ENCODE results near the gene KIF16B. TPM values are rescaled to one million over a fixed set of nuclear protein-coding genes. Genes with fewer than 3 reads are reported as not detected.

The KIF16B gene
- total and polyA plus RNA-seq, 2 of the 8 experiments (the other 6 are each of a cell fraction or from before 2014, with no cell fraction given) = 3.0 to 9.2 TPM

- FAIRE-seq (no peak), DNase-seq (ENCODE audit: low read depth in 1 of 2, low spot score in 2 of 2) (no peak)
- WGBS, 2 experiments (ENCODE audit: extremely low coverage in 1 of 2, insufficient coverage in 1 of 2, insufficient read length in 1 of 2, insufficient replicate concordance in 2 of 2, low coverage in 1 of 2, low lambda C conversion rate in 2 of 2, missing lambda C conversion rate in 1 of 2) = 94% methylated on average over 9 of the region's 9 CpGs; no CpG with 5 or more reads in 1 of the 2 experiments
- no peak for TF ChIP-seq MAX (IDR thresholded peaks at IDR 0.05)
- TF ChIP-seq CHD1 (IDR thresholded peaks at IDR 0.05; ENCODE audit: low read depth, low read length) = no peak
- no peak for TF ChIP-seq YY1 (IDR thresholded peaks at IDR 0.05; ENCODE audit: low read depth, low read length)
- no peak for TF ChIP-seq E2F6 (IDR thresholded peaks at IDR 0.05)
- no peak for TF ChIP-seq RBBP5 (IDR thresholded peaks at IDR 0.05; ENCODE audit: borderline replicate concordance, low read depth, low read length)
- no peak for TF ChIP-seq GABPA (IDR thresholded peaks at IDR 0.05; ENCODE audit: borderline replicate concordance, insufficient read depth, low read length)
- no peak for TF ChIP-seq SUZ12 (IDR thresholded peaks at IDR 0.05; ENCODE audit: low read length)
- no peak for TF ChIP-seq ATF2 (IDR thresholded peaks at IDR 0.05; ENCODE audit: low read length)
- TF ChIP-seq USF2 (IDR thresholded peaks at IDR 0.05; ENCODE audit: low read length) = no peak
Observed at GRCh38 chr20:16236589-16237241, 336.5 kb downstream of the KIF16B start.

More at GRCh38 chr20:16236589-16237241, 336.5 kb downstream of the KIF16B start:
- Histone ChIP-seq H3K4me2 (ENCODE audit: insufficient read depth in 1 of 2, low read depth in 2 of 2, low read length in 2 of 2) (no peak overlapping the region), H3K9ac (replicated peaks in 1 of 4; ENCODE audit: extremely low read depth in 1 of 4, low read depth in 3 of 4, low read length in 3 of 4) (no peak overlapping the region), H2BK5ac (ENCODE audit: low read depth, low read length) (no peak overlapping the region), H3K4ac (replicated peaks; ENCODE audit: insufficient read length, low read depth, low read length) (no peak overlapping the region), H3K9me3 (ENCODE audit: insufficient read depth in 2 of 2, low read depth in 1 of 2, low read length in 1 of 2) (peaks cover 3 to 8% of the 10 kb centered on the region in 2 experiments), H4K5ac (ENCODE audit: insufficient read length, low read depth, low read length) (no peak overlapping the region), H4K91ac (replicated peaks; ENCODE audit: insufficient read length, low read length) (no peak overlapping the region), H2BK15ac (ENCODE audit: low read length) (no peak overlapping the region), H3K23me2 (ENCODE audit: low read depth, low read length) (no peaks in the 10 kb centered on the region), H3K79me2 (ENCODE audit: control insufficient read depth in 1 of 2, insufficient read depth in 2 of 2, low read length in 2 of 2) (no peaks in the 10 kb centered on the region), H2BK120ac (replicated peaks; ENCODE audit: low read depth, low read length) (no peak overlapping the region), H3K79me1 (ENCODE audit: low read depth, low read length) (no peaks in the 10 kb centered on the region), H3K56ac (replicated peaks; ENCODE audit: insufficient read length, low read depth, low read length) (no peak overlapping the region), H2AFZ (ENCODE audit: low read length) (no peak overlapping the region), H3K23ac (ENCODE audit: insufficient read length) (no peak overlapping the region), H3K18ac (ENCODE audit: extremely low read depth, low read length) (no peak overlapping the region), H3K36me3 (ENCODE audit: control insufficient read depth in 2 of 4, insufficient read depth in 4 of 4, low read length in 3 of 4) (no peaks in the 10 kb centered on the region; a peak in 1 of 8 replicates), H3K27ac (ENCODE audit: low read depth, low read length) (no peak overlapping the region), H2AK5ac (ENCODE audit: low read depth, low read length) (no peak overlapping the region), H4K8ac (ENCODE audit: extremely low read depth, insufficient read depth, low read length) (no peak overlapping the region), H2BK12ac (ENCODE audit: low read depth, low read length) (no peak overlapping the region), H3K14ac (ENCODE audit: insufficient read length) (no peak overlapping the region), H3K4me3 (ENCODE audit: extremely low read depth in 1 of 4, insufficient read depth in 2 of 4, low read depth in 3 of 4, low read length in 4 of 4) (no peak overlapping the region), H3K4me1 (replicated peaks in 1 of 4; ENCODE audit: control insufficient read depth in 3 of 4, insufficient read depth in 4 of 4, low read length in 3 of 4) (0 out of 7 replicates have a peak, but pooled peaks cover 0 to 2% (median 0%) of the 10 kb centered on the region in 4 experiments), H3K27me3 (replicated peaks in 1 of 4; ENCODE audit: control insufficient read depth in 3 of 4, extremely low read depth in 1 of 4, insufficient read depth in 3 of 4, low read length in 3 of 4) (no peaks in the 10 kb centered on the region), H4K20me1 (replicated peaks in 1 of 2; ENCODE audit: control insufficient read depth in 1 of 2, insufficient read depth in 2 of 2, low read length in 2 of 2) (no peaks in the 10 kb centered on the region), H2BK20ac (ENCODE audit: low read length) (no peak overlapping the region)
- ChIA-PET CTCF (ENCODE audit: partially characterized antibody) (interaction anchor here (0.5 kb wide), 1 partner anchor 144 kb away, joined by 3 read pairs; no protein-coding TSS in a partner anchor), POLR2A (ENCODE audit: partially characterized antibody) (no interaction called here)

All from H1 (cell line).